Left lung (tissue), 10 donors: ENCODE results near the gene TRH. TPM values are rescaled to one million over a fixed set of nuclear protein-coding genes. Genes with fewer than 3 reads are reported as not detected.

Experiments
- ATAC-seq: fragments of 200-7000 bp; cut with Tn5 transposase; one replicate; pipeline ENCODE4 v1.9.1; 2020; ENCODE audit warnings: moderate library complexity
- DNase-seq, 4 donors: peaks; one replicate each; pipeline ENCODE4 v3.0.0-alpha.2; 2013 to 2020
- H3K27ac ChIP-seq, 2 donors: fragments of 200-600 bp; sonication (generic) in 1 of 2; one replicate each; pipeline versions ENCODE4 v1.5.0 to v1.8.0; 2020 to 2021
- H3K27me3 ChIP-seq, 2 donors: fragments of 200-600 bp; sonication (generic) in 1 of 2; one replicate each; pipeline versions ENCODE4 v1.5.0 to v1.8.0; 2020 to 2021
- H3K36me3 ChIP-seq, 2 donors: fragments of 200-600 bp; sonication (generic) in 1 of 2; one replicate each; pipeline versions ENCODE4 v1.5.0 to v1.8.0; 2020 to 2021
- H3K4me1 ChIP-seq, 2 donors: fragments of 200-600 bp; one replicate each; pipeline ENCODE4 v1.8.0; 2021
- H3K4me3 ChIP-seq, 2 donors: fragments of 200-600 bp; sonication (generic) in 1 of 2; one replicate each; pipeline versions ENCODE4 v1.5.0 to v1.8.0; 2020 to 2021; ENCODE audit warnings: mild to moderate bottlenecking in 1 of 2
- H3K9me3 ChIP-seq, 2 donors: fragments of 200-600 bp; sonication (generic) in 1 of 2; one replicate each; pipeline versions ENCODE4 v1.5.0 to v1.8.0; 2020 to 2021
- CTCF ChIP-seq, 2 donors: fragments of 200-600 bp; sonication (generic) in 1 of 2; IDR thresholded peaks; one replicate each; pipeline versions ENCODE4 v1.5.0 to v1.8.0; 2021; ENCODE audit warnings: antibody characterized with exemption in 2 of 2
- intact Hi-C, 2 donors: fragments of 100-400 bp; cut with DNase I; formaldehyde crosslinking; loops; one replicate each; pipeline versions ENCODE4 v1.11.2 to v1.14.2; 2022
- polyA plus RNA-seq, 6 donors: library from polyadenylated mRNA; unstranded; fragments of 120-200 nt; gene quantifications; one replicate each; pipeline ENCODE4 v1.2.1, GENCODE V29; 2013; ENCODE audit not compliant: insufficient read length in 6 of 6
- total RNA-seq, 2 donors: library from RNA; stranded (reverse); fragmentation: NEBNext Ultra II Directional; extraction: Animal tissue kit (Norgen Biotek cat#: 25700); gene quantifications; one replicate each; pipeline ENCODE4 v1.2.1, GENCODE V29; 2021
- donor health status: DM: no; HTN: yes; CAD: no.
- donor health status: DM: no; HTN: no; CAD: no.

Gene TRH
- total and polyA plus RNA-seq, 8 donors, result 0.21 to 0.57 (median 0.39) TPM; not detected in 2

- no peak overlapping the region for H3K4me3 ChIP-seq
- H3K9me3 ChIP-seq, result no peaks in the 10 kb centered on the region
- no peak for DNase-seq
- intact Hi-C loops, result no loop called here
- H3K27ac ChIP-seq, result no peak overlapping the region
- TF ChIP-seq CTCF (IDR thresholded peaks at IDR 0.05), result no peak
- H3K4me1 ChIP-seq, result no peaks in the 10 kb centered on the region
- no peak for ATAC-seq
- H3K36me3 ChIP-seq, result no peaks in the 10 kb centered on the region
- H3K27me3 ChIP-seq, result no peaks in the 10 kb centered on the region
Observed at GRCh38 chr3:129961141-129961541, 13.4 kb upstream of the TRH start.

GRCh38 chr3:129962600-129962999 is 11.9 kb upstream of the TRH start:
- no peak for TF ChIP-seq CTCF (IDR thresholded peaks at IDR 0.05)
- no peak for ATAC-seq
- H3K36me3 ChIP-seq, result no peaks in the 10 kb centered on the region
- H3K4me3 ChIP-seq, result no peak overlapping the region
- no peaks in the 10 kb centered on the region for H3K4me1 ChIP-seq
- no peaks in the 10 kb centered on the region for H3K27me3 ChIP-seq
- no peak overlapping the region for H3K27ac ChIP-seq
- DNase-seq, result no peak
- H3K9me3 ChIP-seq, result no peaks in the 10 kb centered on the region
- intact Hi-C loops, result no loop called here

- ATAC-seq (no peak), DNase-seq (no peak)
- Histone ChIP-seq H3K9me3 (no peaks in the 10 kb centered on the region), H3K27ac (no peak overlapping the region), H3K4me1 (no peaks in the 10 kb centered on the region), H3K36me3 (no peaks in the 10 kb centered on the region), H3K4me3 (no peak overlapping the region), H3K27me3 (no peaks in the 10 kb centered on the region)
- intact Hi-C loops, result no loop called here
- no peak for TF ChIP-seq CTCF (IDR thresholded peaks at IDR 0.05)
Observed at GRCh38 chr3:129965937-129966336, 8.6 kb upstream of the TRH start.

GRCh38 chr3:129966876-129967275 is 7.6 kb upstream of the TRH start:
- no peak for TF ChIP-seq CTCF (IDR thresholded peaks at IDR 0.05)
- Histone ChIP-seq H3K4me3 (no peak overlapping the region), H3K9me3 (no peaks in the 10 kb centered on the region), H3K4me1 (no peaks in the 10 kb centered on the region), H3K27me3 (no peaks in the 10 kb centered on the region), H3K36me3 (no peaks in the 10 kb centered on the region), H3K27ac (no peak overlapping the region)
- no peak for ATAC-seq
- no peak for DNase-seq
- intact Hi-C loops, result no loop called here

GRCh38 chr3:129967761-129968160 is 6.8 kb upstream of the TRH start:
- DNase-seq (no peak), ATAC-seq (no peak)
- intact Hi-C loops, result no loop called here
- Histone ChIP-seq H3K27me3 (peaks cover 0 to 6% of the 10 kb centered on the region in 2 donors), H3K36me3 (no peaks in the 10 kb centered on the region), H3K9me3 (no peaks in the 10 kb centered on the region), H3K27ac (no peak overlapping the region), H3K4me3 (no peak overlapping the region), H3K4me1 (no peaks in the 10 kb centered on the region)
- TF ChIP-seq CTCF (IDR thresholded peaks at IDR 0.05), result no peak
